ENCODE measurements around the gene KIF26B. TPM values are rescaled to one million over a fixed set of nuclear protein-coding genes. Genes with fewer than 3 reads are reported as not detected.

Gene KIF26B
- total RNA-seq, 1 donor from 2014 or later = 3.4 TPM

DNA sequence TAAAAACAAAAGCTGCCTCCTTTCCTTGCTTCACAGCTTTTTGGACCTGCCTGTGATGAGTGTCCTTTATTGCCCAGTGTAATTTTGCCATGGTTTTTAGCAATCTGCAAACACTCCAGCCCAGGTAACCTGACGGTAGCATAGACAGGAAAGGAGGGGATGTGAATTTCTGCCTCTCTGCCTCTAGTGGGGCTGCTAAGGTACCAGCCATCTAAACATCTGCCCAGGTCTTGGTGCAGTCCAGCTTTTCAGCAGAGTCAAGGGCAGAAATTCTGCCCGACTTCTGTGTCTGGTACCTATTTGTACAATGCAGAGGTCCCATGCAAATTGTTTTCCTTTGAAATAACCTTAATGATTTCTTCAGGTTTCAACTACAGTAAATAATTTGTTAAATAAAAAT lies 371.4 kb downstream of the KIF26B start:
- no peak for ATAC-seq

DNA sequence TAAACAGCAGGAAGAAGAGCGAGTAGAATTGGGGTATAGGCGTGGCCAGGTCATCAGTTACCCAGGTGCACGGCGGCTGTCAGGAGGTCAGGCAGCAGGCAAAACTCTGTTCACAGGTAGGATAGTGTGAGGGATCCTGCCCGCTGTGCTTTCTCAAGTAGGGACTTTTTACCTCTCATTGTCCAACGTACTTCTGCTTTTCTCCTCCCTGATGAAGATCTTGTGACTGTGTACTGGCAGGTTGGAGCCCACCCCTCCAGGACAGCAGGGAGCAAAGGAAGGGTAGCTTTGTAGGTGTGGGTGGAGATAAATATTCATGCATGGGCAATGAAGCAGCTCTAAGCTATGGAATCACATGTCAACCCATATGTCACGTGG lies 373.5 kb downstream of the KIF26B start:
- no peak overlapping the region for H3K27ac ChIP-seq
- no peaks in the 10 kb centered on the region for H3K9me3 ChIP-seq
- H3K27me3 ChIP-seq = no peaks in the 10 kb centered on the region
- intact Hi-C loops (cut with DNase I) = no loop called here
- no peaks in the 10 kb centered on the region for H3K36me3 ChIP-seq
- no peak overlapping the region for H3K4me3 ChIP-seq
- TF ChIP-seq CTCF (IDR thresholded peaks at IDR 0.05) = no peak
- H3K4me1 ChIP-seq = no peaks in the 10 kb centered on the region
- DNase-seq = no peak
- no peak for ATAC-seq

More for the DNA sequence above, 371.4 kb downstream of the KIF26B start:
- Histone ChIP-seq H3K36me3 (no peaks in the 10 kb centered on the region), H3K4me1 (no peaks in the 10 kb centered on the region), H3K27me3 (no peaks in the 10 kb centered on the region), H3K9me3 (no peaks in the 10 kb centered on the region), H3K4me3 (no peak overlapping the region), H3K27ac (no peak overlapping the region)
- no peak for DNase-seq
- no peak for TF ChIP-seq CTCF (IDR thresholded peaks at IDR 0.05)
- intact Hi-C loops (cut with DNase I) = no loop called here

DNA sequence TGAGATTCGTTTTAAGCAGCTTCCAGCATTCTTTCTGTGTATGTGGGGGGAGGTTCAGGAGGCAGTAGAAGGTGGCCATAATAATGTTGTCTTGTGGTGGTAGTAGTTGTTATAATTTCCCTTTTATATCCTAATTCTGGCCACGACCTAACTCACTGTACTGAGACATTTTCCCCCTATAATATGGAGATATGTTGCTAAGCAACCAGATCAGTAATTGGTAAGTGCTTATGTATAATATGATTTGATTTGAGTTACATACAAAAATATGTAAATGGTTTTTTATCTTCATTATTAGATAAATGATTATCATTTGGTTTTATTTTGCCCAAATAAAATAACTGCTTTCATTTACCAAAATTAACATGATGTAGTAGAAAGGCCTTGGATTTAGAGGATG lies 376.2 kb downstream of the KIF26B start:
- H3K4me1 ChIP-seq = no peaks in the 10 kb centered on the region
- no peaks in the 10 kb centered on the region for H3K27me3 ChIP-seq
- ATAC-seq = no peak
- no peak for DNase-seq
- H3K36me3 ChIP-seq = no peaks in the 10 kb centered on the region
- H3K4me3 ChIP-seq = no peak overlapping the region
- no peak overlapping the region for H3K27ac ChIP-seq
- intact Hi-C loops (cut with DNase I) = no loop called here
- TF ChIP-seq CTCF (IDR thresholded peaks at IDR 0.05) = no peak
- no peaks in the 10 kb centered on the region for H3K9me3 ChIP-seq

- no peak for ATAC-seq
- intact Hi-C loops (cut with DNase I) = no loop called here
- Histone ChIP-seq H3K9me3 (no peaks in the 10 kb centered on the region), H3K4me3 (no peak overlapping the region), H3K27me3 (no peaks in the 10 kb centered on the region), H3K36me3 (no peaks in the 10 kb centered on the region), H3K4me1 (no peaks in the 10 kb centered on the region), H3K27ac (no peak overlapping the region)
- no peak for DNase-seq
- TF ChIP-seq CTCF (IDR thresholded peaks at IDR 0.05) = no peak
Observed at GRCh38 chr1:245537992-245538391, 383.2 kb downstream of the KIF26B start.

GRCh38 chr1:245538671-245539070 lies 383.9 kb downstream of the KIF26B start:
- H3K9me3 ChIP-seq = no peaks in the 10 kb centered on the region
- no peak for TF ChIP-seq CTCF (IDR thresholded peaks at IDR 0.05)

GRCh38 chr1:245541369-245541768 lies 386.6 kb downstream of the KIF26B start:
- H3K27me3 ChIP-seq = no peaks in the 10 kb centered on the region
- no peaks in the 10 kb centered on the region for H3K9me3 ChIP-seq
- DNase-seq = no peak
- H3K4me3 ChIP-seq = no peak overlapping the region
- no peak for TF ChIP-seq CTCF (IDR thresholded peaks at IDR 0.05)
- H3K36me3 ChIP-seq = no peaks in the 10 kb centered on the region
- ATAC-seq = no peak
- no peaks in the 10 kb centered on the region for H3K4me1 ChIP-seq
- H3K27ac ChIP-seq = no peak overlapping the region
- intact Hi-C loops (cut with DNase I) = no loop called here

More at GRCh38 chr1:245538671-245539070, 383.9 kb downstream of the KIF26B start:
- Histone ChIP-seq H3K36me3 (no peaks in the 10 kb centered on the region), H3K4me1 (no peaks in the 10 kb centered on the region), H3K4me3 (no peak overlapping the region), H3K27me3 (no peaks in the 10 kb centered on the region), H3K27ac (no peak overlapping the region)
- DNase-seq = no peak
- no peak for ATAC-seq
- intact Hi-C loops (cut with DNase I) = no loop called here

Measured in upper lobe of right lung (tissue), 1 donor.